Measurements from ENCODE around the gene GULP1.
"Not testable (repeated sequence)": the region's sequence is repeated elsewhere in the genome, so short reads cannot be mapped to it uniquely, and the experiment has no call there.

Gene GULP1

DNA sequence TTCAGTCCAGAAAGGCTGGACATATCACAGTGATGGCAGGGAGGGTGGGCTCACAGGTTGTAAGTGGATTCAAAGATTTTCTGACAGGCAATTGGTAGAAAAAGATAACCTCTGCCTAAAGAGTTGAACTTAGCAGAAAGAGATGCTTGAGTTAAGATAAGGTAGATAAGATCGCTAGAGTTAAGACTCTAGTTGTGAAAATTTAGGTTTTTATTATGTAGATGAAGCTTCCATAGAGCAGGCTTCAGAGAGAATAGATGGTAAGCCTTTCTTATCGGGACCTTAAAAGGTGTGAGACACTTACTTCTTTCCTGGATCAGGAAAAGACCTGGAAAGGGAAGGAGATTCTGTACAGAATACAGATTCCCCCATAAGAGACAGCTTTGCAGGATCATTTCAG is 134.4 kb downstream of the GULP1 start:
- no peak for DNase-seq (ENCODE audit: low spot score)

- DNase-seq (ENCODE audit: low spot score) = no peak
Observed at GRCh38 chr2:188430705-188431104, 139.0 kb downstream of the GULP1 start.

- DNase-seq (ENCODE audit: low spot score) = no peak
Observed at GRCh38 chr2:188434018-188434417, 142.3 kb downstream of the GULP1 start.

- no peak for DNase-seq (ENCODE audit: low spot score)
Observed at GRCh38 chr2:188435115-188435514, 143.4 kb downstream of the GULP1 start.

- no peak for DNase-seq (ENCODE audit: low spot score)
Observed at GRCh38 chr2:188437537-188437936, 145.9 kb downstream of the GULP1 start.

DNA sequence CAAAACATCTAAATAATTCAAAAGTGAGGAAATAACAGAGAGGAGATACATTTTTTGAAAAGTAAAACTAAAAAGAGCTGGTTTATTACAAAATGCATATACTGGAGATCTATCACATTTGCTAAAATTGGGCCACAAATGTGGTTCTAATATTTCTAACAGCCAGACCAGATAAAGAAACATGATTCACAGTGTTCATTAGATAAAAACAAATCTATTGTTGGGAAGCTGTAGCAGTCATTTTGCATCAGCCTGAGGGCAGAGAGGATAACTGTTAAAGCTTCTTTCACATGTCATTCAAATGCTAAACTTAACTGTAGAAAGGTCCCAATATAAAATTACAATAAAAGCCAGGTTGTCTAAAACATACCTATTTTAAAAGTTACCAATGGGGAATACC is 148.3 kb downstream of the GULP1 start:
- no peak for DNase-seq (ENCODE audit: low spot score)

GRCh38 chr2:188440849-188441248 is 149.2 kb downstream of the GULP1 start:
- no peak for DNase-seq (ENCODE audit: low spot score)

DNA sequence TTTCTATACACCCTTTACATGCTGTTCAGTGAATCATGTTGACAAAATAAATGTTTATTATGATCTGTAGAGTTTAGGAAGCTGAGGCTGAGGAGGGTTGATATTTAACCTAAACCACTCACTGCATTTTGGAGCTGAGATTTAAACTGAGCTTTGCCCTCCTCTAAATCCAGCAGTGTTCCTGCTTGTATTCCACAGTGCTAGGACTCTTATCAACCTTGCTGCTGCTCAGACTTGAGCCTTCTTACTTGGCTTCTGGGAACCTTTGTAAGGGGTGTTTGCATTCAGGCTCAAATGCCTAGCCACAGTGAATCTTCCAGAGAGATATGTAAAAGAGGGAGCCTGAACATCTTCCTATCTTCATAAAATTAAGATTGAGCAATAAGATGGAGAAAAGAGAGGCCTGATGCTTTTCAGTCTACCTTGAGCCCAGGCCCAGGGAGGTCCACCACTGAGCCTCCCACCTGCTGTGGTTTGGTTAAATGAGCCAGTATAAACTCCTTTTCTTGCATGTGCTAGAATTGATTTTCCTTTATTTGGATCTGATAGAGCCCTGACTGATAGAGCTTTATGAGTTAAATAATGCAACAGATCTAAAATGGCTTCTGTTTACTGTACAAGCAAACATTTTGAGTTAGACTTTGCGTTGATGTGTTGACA is 149.7 kb downstream of the GULP1 start:
- DNase-seq (ENCODE audit: low spot score) = no peak

GRCh38 chr2:188443207-188443606 is 151.5 kb downstream of the GULP1 start:
- DNase-seq (ENCODE audit: low spot score) = no peak

GRCh38 chr2:188444106-188444835 is 152.6 kb downstream of the GULP1 start:
- no peak for DNase-seq (ENCODE audit: low spot score)

DNA sequence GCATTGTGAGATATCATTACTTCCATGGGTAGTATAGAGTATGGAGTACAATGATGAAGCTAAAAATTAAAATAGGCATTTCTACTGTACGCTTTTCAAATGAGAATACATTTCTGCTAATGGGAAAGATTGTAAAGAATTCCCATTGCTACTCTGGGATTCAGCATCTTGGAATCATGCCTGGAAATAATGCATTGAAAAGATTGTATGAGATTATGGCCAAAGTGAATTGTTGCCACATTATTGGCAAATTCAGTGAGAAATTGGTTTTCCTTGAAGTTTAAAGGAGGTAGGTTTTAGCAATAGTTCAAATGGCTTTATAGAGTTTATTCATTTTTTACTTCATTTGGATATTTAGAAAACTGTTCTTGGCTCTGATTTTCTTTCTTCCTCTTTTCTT is 157.9 kb downstream of the GULP1 start:
- no peak for DNase-seq (ENCODE audit: low spot score)

DNA sequence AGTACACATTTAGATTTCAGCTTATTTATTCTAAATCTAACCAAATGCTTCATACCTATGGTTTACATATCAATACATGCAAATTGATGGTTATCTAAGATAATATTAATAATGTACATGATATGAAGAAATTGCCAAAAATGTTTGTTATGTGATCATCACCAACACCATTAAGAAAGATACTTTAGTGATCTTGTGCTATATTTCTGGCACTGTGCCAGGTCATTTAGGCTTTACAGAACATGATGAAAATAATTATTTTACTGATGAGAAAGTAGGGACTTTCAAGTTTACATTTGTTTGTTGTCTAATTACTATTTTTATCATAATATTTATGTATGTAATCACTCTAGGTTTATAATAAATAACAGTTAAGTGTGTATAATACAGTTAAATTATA is 158.3 kb downstream of the GULP1 start:
- no peak for DNase-seq (ENCODE audit: low spot score)

GRCh38 chr2:188450732-188451483 is 159.2 kb downstream of the GULP1 start:
- no peak for DNase-seq (ENCODE audit: low spot score)

- DNase-seq (ENCODE audit: low spot score) = no peak
Observed at GRCh38 chr2:188452084-188452483, 160.4 kb downstream of the GULP1 start.

GRCh38 chr2:188456114-188456909 is 164.6 kb downstream of the GULP1 start:
- no peak for DNase-seq (ENCODE audit: low spot score)

GRCh38 chr2:188459061-188459460 is 167.4 kb downstream of the GULP1 start:
- DNase-seq (ENCODE audit: low spot score) = no peak

DNA sequence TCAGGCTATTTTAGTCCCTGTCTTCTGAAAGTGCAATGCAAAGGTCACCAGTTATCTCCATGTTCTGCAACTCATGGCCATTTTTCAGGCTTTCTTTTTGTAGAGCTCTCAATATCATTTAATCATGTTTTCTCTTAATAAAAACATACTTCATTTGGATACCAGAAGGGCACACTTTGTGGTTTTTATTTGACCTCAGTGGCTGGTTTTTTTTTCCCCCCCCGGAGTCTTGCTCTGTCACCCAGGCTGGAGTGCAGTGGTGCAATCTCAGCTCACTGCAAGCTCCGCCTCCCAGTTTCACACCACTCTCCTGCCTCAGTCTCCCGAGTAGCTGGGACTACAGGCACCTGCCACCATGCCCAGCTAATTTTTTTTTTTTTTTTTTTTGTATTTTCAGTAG is 174.4 kb downstream of the GULP1 start:
- DNase-seq (ENCODE audit: low spot score) = not testable (repeated sequence)

GRCh38 chr2:188466761-188467160 is 175.1 kb downstream of the GULP1 start:
- no peak for DNase-seq (ENCODE audit: low spot score)

- no peak for DNase-seq (ENCODE audit: low spot score)
Observed at GRCh38 chr2:188471166-188471565, 179.5 kb downstream of the GULP1 start.

GRCh38 chr2:188473306-188473705 is 181.6 kb downstream of the GULP1 start:
- no peak for DNase-seq (ENCODE audit: low spot score)

DNA sequence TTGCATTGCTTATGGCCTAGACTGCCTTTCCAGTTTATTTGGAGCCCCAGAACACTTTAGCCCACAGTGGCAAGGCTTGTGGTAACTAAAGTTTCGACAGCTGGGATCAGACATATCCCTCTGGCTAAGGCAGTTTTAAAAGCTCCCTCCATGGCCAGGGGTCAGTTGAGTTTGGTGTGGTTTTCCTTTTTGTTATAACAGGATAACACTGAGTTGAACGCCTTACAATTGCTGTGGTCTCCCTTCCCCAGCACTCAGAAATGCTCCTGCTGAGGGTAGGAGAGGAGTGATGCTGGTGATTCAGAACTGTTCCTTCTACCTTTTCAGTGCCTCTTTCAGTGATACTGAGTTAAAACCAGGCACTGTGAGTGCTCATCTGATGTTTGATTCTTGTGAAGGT is 182.6 kb downstream of the GULP1 start:
- DNase-seq (ENCODE audit: low spot score) = no peak

DNA sequence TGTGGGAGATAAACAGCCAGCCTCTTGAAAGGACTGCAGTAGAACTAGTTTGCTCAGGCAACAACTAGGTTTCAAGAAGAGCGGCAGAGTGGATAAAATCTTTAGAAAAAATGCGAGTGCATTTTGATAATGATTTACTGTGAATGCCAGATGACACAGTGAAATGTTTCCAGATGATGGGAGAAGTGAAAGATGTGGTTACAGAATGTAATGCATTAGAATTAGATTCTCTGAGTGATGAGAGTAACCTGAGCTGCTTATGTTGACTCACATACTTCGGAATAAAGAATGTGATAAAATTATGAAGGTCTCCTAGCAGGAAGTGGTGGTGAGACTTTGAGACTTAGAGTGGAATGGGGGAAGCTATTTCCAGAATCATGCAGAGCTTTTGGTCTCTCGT is 184.3 kb downstream of the GULP1 start:
- no peak for DNase-seq (ENCODE audit: low spot score)
